Stimulated activated CD4-positive, alpha-beta T cell treated with anti-CD3 and anti-CD28 coated beads, Interleukin-2, amount 100 ng/mL, for 48 hours (primary cell): ENCODE measurements around the gene NUMB.

ENCODE experiments used
- DNase-seq, 2 donors: peaks; one replicate each; pipeline ENCODE4 v3.0.0-alpha.2; 2020

NUMB gene

GRCh38 chr14:73241481-73242165 is 216.7 kb downstream of the NUMB start:
- DNase-seq = no peak

- no peak for DNase-seq
These were observed 217.4 kb downstream of the NUMB start for GRCh38 chr14:73240816-73241480.

- no peak for DNase-seq
These were observed 218.7 kb downstream of the NUMB start for GRCh38 chr14:73239393-73240241.

GRCh38 chr14:73238941-73239340 is 219.4 kb downstream of the NUMB start:
- DNase-seq = no peak

GRCh38 chr14:73238424-73238852 is 219.9 kb downstream of the NUMB start:
- no peak for DNase-seq

- DNase-seq = no peak
These were observed 220.4 kb downstream of the NUMB start for GRCh38 chr14:73237786-73238423.

- no peak for DNase-seq
These were observed 221.0 kb downstream of the NUMB start, which contains the start of gene PAPLN for GRCh38 chr14:73237219-73237785. Gene PAPLN (plus strand): TSS chr14:73237506. CDS start chr14:73239779, 2,273 bp downstream.

- DNase-seq = no peak
These were observed 221.6 kb downstream of the NUMB start for GRCh38 chr14:73236752-73237218.

- DNase-seq = no peak
These were observed 222.2 kb downstream of the NUMB start for GRCh38 chr14:73236157-73236556.

- DNase-seq = no peak
These were observed 222.7 kb downstream of the NUMB start for GRCh38 chr14:73235531-73236155.

- DNase-seq = no peak
These were observed 223.6 kb downstream of the NUMB start for GRCh38 chr14:73234586-73235394.

GRCh38 chr14:73234029-73234428 is 224.3 kb downstream of the NUMB start:
- no peak for DNase-seq

GRCh38 chr14:73233564-73233963 is 224.8 kb downstream of the NUMB start:
- no peak for DNase-seq

- no peak for DNase-seq
These were observed 225.4 kb downstream of the NUMB start for GRCh38 chr14:73232984-73233383.

GRCh38 chr14:73231981-73232851 is 226.1 kb downstream of the NUMB start:
- no peak for DNase-seq

GRCh38 chr14:73230051-73230450 is 228.3 kb downstream of the NUMB start:
- no peak for DNase-seq

GRCh38 chr14:73227812-73228781 is 230.2 kb downstream of the NUMB start:
- DNase-seq = no peak

- DNase-seq = no peak
These were observed 232.8 kb downstream of the NUMB start for GRCh38 chr14:73225496-73225895.
